Liver (tissue), 9 donors: ENCODE data around the gene AP4S1. TPM values are rescaled to one million over a fixed set of nuclear protein-coding genes. Genes with fewer than 3 reads are reported as not detected.

Experiments used
- DNase-seq: peaks from one replicate; pipeline ENCODE4 v3.0.0-alpha.2; 2017; ENCODE audit warnings: low spot score
- H3K27ac ChIP-seq, 2 donors: one replicate each; pipeline ENCODE4 v1.7.0; 2013; ENCODE audit warnings: inconsistent platforms in 2 of 2, low read length in 2 of 2, control low read depth in 1 of 2, low read depth in 1 of 2, mild to moderate bottlenecking in 1 of 2
- H3K27me3 ChIP-seq, 4 donors: one replicate each; pipeline versions ENCODE4 v1.6.1 to v1.7.0; 2013; ENCODE audit warnings: low read length in 3 of 4, inconsistent platforms in 1 of 4, mild to moderate bottlenecking in 1 of 4, moderate library complexity in 1 of 4; ENCODE audit not compliant: control insufficient read depth in 4 of 4, insufficient read depth in 4 of 4
- H3K36me3 ChIP-seq, 4 donors: one replicate each; pipeline versions ENCODE4 v1.6.1 to v1.7.0; 2013; ENCODE audit warnings: low read length in 3 of 4, mild to moderate bottlenecking in 3 of 4, low read depth in 1 of 4, moderate library complexity in 1 of 4; ENCODE audit not compliant: control insufficient read depth in 4 of 4, insufficient read depth in 3 of 4
- H3K4me1 ChIP-seq, 4 donors: one replicate each; pipeline versions ENCODE4 v1.6.1 to v1.7.0; 2013; ENCODE audit warnings: low read length in 3 of 4, mild to moderate bottlenecking in 3 of 4, moderate library complexity in 1 of 4; ENCODE audit not compliant: control insufficient read depth in 4 of 4, insufficient read depth in 4 of 4
- H3K4me3 ChIP-seq, 3 donors: one replicate each; pipeline versions ENCODE4 v1.6.1 to v1.7.0; 2013; ENCODE audit warnings: low read length in 3 of 3, control low read depth in 1 of 3, low read depth in 1 of 3, mild to moderate bottlenecking in 1 of 3
- H3K9ac ChIP-seq, 2 donors: one replicate each; pipeline ENCODE4 v1.7.0; 2013; ENCODE audit warnings: low read length in 2 of 2, mild to moderate bottlenecking in 2 of 2, moderate library complexity in 2 of 2, control low read depth in 1 of 2, low read depth in 1 of 2
- H3K9me3 ChIP-seq, 4 donors: one replicate each; pipeline versions ENCODE4 v1.6.1 to v1.7.0; 2013; ENCODE audit warnings: low read length in 3 of 4; ENCODE audit not compliant: control insufficient read depth in 4 of 4
- ATF3 ChIP-seq: IDR thresholded peaks from 2 replicates; pipeline ENCODE4 v1.6.1; 2016; ENCODE audit warnings: antibody characterized with exemption
- CTCF ChIP-seq: fragments of 150-350 bp; IDR thresholded peaks from 2 replicates; pipeline ENCODE4 v1.5.1; 2017; ENCODE audit warnings: improper control_type of control experiment, low read depth, low read length; ENCODE audit not compliant: missing input control
- EGR1 ChIP-seq, 2 donors: IDR thresholded peaks; 2 replicates each; pipeline ENCODE4 v1.6.1; 2016 to 2018; ENCODE audit warnings: antibody characterized with exemption in 2 of 2, low read depth in 2 of 2
- FOXA1 ChIP-seq: IDR thresholded peaks from 2 replicates; pipeline ENCODE4 v1.6.1; 2016; ENCODE audit warnings: antibody characterized with exemption
- FOXA2 ChIP-seq: IDR thresholded peaks from 2 replicates; pipeline ENCODE4 v1.6.1; 2016; ENCODE audit warnings: antibody characterized with exemption
- GABPA ChIP-seq, 2 donors: IDR thresholded peaks in 1 of 2; conservative IDR thresholded peaks in 1 of 2; 2 replicates each; pipeline ENCODE4 v1.6.1; 2016; ENCODE audit warnings: antibody characterized with exemption in 2 of 2, mild to moderate bottlenecking in 1 of 2, moderate library complexity in 1 of 2
- HNF4A ChIP-seq, 2 donors: conservative IDR thresholded peaks; 2 replicates each; pipeline ENCODE4 v1.6.1; 2016; ENCODE audit warnings: antibody characterized with exemption in 2 of 2, mild to moderate bottlenecking in 2 of 2
- HNF4G ChIP-seq: IDR thresholded peaks from 2 replicates; pipeline ENCODE4 v1.6.1; 2016; ENCODE audit warnings: antibody characterized with exemption
- JUND ChIP-seq, 2 donors: IDR thresholded peaks; 2 replicates each; pipeline ENCODE4 v1.6.1; 2016; ENCODE audit warnings: antibody characterized with exemption in 2 of 2
- MAX ChIP-seq: IDR thresholded peaks from 2 replicates; pipeline ENCODE4 v1.6.1; 2016; ENCODE audit warnings: antibody characterized with exemption
- NR2F2 ChIP-seq: IDR thresholded peaks from 2 replicates; pipeline ENCODE4 v1.6.1; 2016; ENCODE audit warnings: antibody characterized with exemption
- RAD21 ChIP-seq, 2 donors: IDR thresholded peaks; 2 replicates each; pipeline ENCODE4 v1.6.1; 2016; ENCODE audit warnings: antibody characterized with exemption in 2 of 2, mild to moderate bottlenecking in 2 of 2
- REST ChIP-seq: IDR thresholded peaks from 2 replicates; pipeline ENCODE4 v1.6.1; 2016; ENCODE audit warnings: antibody characterized with exemption, mild to moderate bottlenecking
- RXRA ChIP-seq, 2 donors: IDR thresholded peaks; 2 replicates each; pipeline ENCODE4 v1.6.1; 2017 to 2018; ENCODE audit warnings: antibody characterized with exemption in 2 of 2, mild to moderate bottlenecking in 1 of 2
- SP1 ChIP-seq: IDR thresholded peaks from 2 replicates; pipeline ENCODE4 v1.6.1; 2018; ENCODE audit warnings: antibody characterized with exemption, mild to moderate bottlenecking
- TAF1 ChIP-seq: conservative IDR thresholded peaks from 2 replicates; pipeline ENCODE4 v1.6.1; 2016; ENCODE audit warnings: antibody characterized with exemption, mild to moderate bottlenecking
- YY1 ChIP-seq: IDR thresholded peaks from 2 replicates; pipeline ENCODE4 v1.6.1; 2016; ENCODE audit warnings: antibody characterized with exemption, mild to moderate bottlenecking
- ZBTB33 ChIP-seq: IDR thresholded peaks from 2 replicates; pipeline ENCODE4 v1.6.1; 2016; ENCODE audit warnings: antibody characterized with exemption
- WGBS: extraction: QIAGEN DNeasy Blood & Tissue Kit; methylation state at CpG from one replicate; pipeline ENCODE4 v1.1.7; 2013; 5-methylcytosine and 5-hydroxymethylcytosine counted together
- polyA plus RNA-seq, 2 donors: library from polyadenylated mRNA; stranded (reverse) in 1 of 2; unstranded in 1 of 2; fragments of 200-250 nt in 1 of 2; fragments of >200 nt in 1 of 2; fragmentation: Nextera tagmentation in 1 of 2; extraction: Ambion mirVana in 1 of 2; gene quantifications; one replicate each; pipeline versions ENCODE4 v1.2.1 to v1.2.3, GENCODE V29; 2013 to 2015
- total RNA-seq, 2 donors: library from RNA; depleted of rRNA; stranded (reverse); fragments of >200 nt; gene quantifications; one replicate each; pipeline ENCODE4 v1.2.3, GENCODE V29; 2014
- donor health status: healthy.
- donor health status: healthy.
- donor health status: healthy.
- donor health status: healthy.
- donor health status: healthy.

Gene AP4S1
- total and polyA plus RNA-seq, 4 donors: 1.3 to 4.3 (median 1.7) TPM

GRCh38 chr14:31059152-31059924 is 33.9 kb downstream of the AP4S1 start:
- Histone ChIP-seq H3K36me3 (no peaks in the 10 kb centered on the region), H3K27me3 (no peaks in the 10 kb centered on the region), H3K9ac (peak overlapping the region in 1 of 2 donors; percentile 58), H3K4me3 (no peak overlapping the region), H3K9me3 (no peaks in the 10 kb centered on the region), H3K4me1 (peaks cover 0 to 7% (median 5%) of the 10 kb centered on the region in 4 donors), H3K27ac (peak overlapping the region; percentile 29 to 88)
- peak; percentile 75 for DNase-seq
- peak; percentile 67 to 77 for TF ChIP-seq RXRA (IDR thresholded peaks at IDR 0.05)
- TF ChIP-seq ATF3: no peak
- peak; percentile 59 for TF ChIP-seq ZBTB33
- peak; percentile 26 to 63 for TF ChIP-seq HNF4A (conservative IDR thresholded peaks at IDR 0.05)
- TF ChIP-seq YY1: peak; percentile 90
- no peak for TF ChIP-seq GABPA (IDR thresholded peaks at IDR 0.05 in 1 of 2, conservative IDR thresholded peaks at IDR 0.05 in 1 of 2)
- TF ChIP-seq TAF1: no peak
- peak; percentile 27 to 52 for TF ChIP-seq RAD21 (IDR thresholded peaks at IDR 0.05)
- no peak for TF ChIP-seq NR2F2
- TF ChIP-seq FOXA2: peak; percentile 19
- TF ChIP-seq HNF4G: no peak
- TF ChIP-seq REST: peak; percentile 65
- TF ChIP-seq CTCF: no peak
- TF ChIP-seq FOXA1: no peak
- peak; percentile 22 to 61 for TF ChIP-seq JUND (IDR thresholded peaks at IDR 0.05)
- peak; percentile 76 for TF ChIP-seq MAX
- peak in 1 of 2 donors; percentile 66 for TF ChIP-seq EGR1 (IDR thresholded peaks at IDR 0.05; ENCODE audit: low read depth in 2 of 2)
- TF ChIP-seq SP1: peak; percentile 56
- 21% methylated on average over 1 of the region's 1 CpG for WGBS
